GM23338 (cell line): ENCODE results near the gene NCDN. TPM values are rescaled to one million over a fixed set of nuclear protein-coding genes. Genes with fewer than 3 reads are reported as not detected.

Source experiments
- ATAC-seq: fragments of 200-7000 bp; cut with Tn5 transposase; 3 replicates; pipeline ENCODE4 v1.9.1; 2020
- DNase-seq: peaks from one replicate; pipeline ENCODE4 v3.0.0-alpha.2; 2015; ENCODE audit warnings: low spot score
- H2AFZ ChIP-seq: fragments of 200-600 bp; sonication (generic); 2 replicates; pipeline ENCODE4 v1.8.0; 2016; ENCODE audit warnings: antibody characterized with exemption, mild to moderate bottlenecking, moderate library complexity
- H3F3A ChIP-seq: fragments of 200-600 bp; sonication (generic); replicated peaks from 2 replicates; pipeline ENCODE4 v1.8.0; 2017; ENCODE audit warnings: antibody characterized with exemption, mixed run types, low read depth
- H3K27ac ChIP-seq: fragments of 200-600 bp; sonication (generic); 2 replicates; pipeline ENCODE4 v1.6.1; 2016; ENCODE audit warnings: low read depth
- H3K27me3 ChIP-seq: fragments of 200-600 bp; sonication (generic); 2 replicates; pipeline ENCODE4 v1.8.0; 2016; ENCODE audit warnings: mild to moderate bottlenecking, mixed run types, moderate library complexity; ENCODE audit not compliant: insufficient read depth
- H3K36me3 ChIP-seq: fragments of 200-600 bp; sonication (generic); 2 replicates; pipeline ENCODE4 v1.8.0; 2016; ENCODE audit warnings: mild to moderate bottlenecking; ENCODE audit not compliant: insufficient read depth
- H3K4me1 ChIP-seq: fragments of 200-600 bp; sonication (generic); 2 replicates; pipeline ENCODE4 v1.8.0; 2016; ENCODE audit warnings: mild to moderate bottlenecking, moderate library complexity; ENCODE audit not compliant: insufficient read depth
- H3K4me2 ChIP-seq: fragments of 200-600 bp; sonication (generic); 2 replicates; pipeline ENCODE4 v1.7.1; 2017; ENCODE audit warnings: mixed run types
- H3K4me3 ChIP-seq: fragments of 200-600 bp; sonication (generic); 2 replicates; pipeline ENCODE4 v1.6.1; 2016; ENCODE audit warnings: mixed run types
- H3K79me2 ChIP-seq: fragments of 200-600 bp; sonication (generic); replicated peaks from 2 replicates; pipeline ENCODE4 v1.8.0; 2017; ENCODE audit warnings: mild to moderate bottlenecking; ENCODE audit not compliant: insufficient read depth
- H3K9me2 ChIP-seq: fragments of 200-600 bp; sonication (generic); 2 replicates; pipeline ENCODE4 v1.8.0; 2017; ENCODE audit not compliant: insufficient read depth
- H4K20me1 ChIP-seq: fragments of 200-600 bp; sonication (generic); replicated peaks from 2 replicates; pipeline ENCODE4 v1.8.0; 2017; ENCODE audit warnings: mild to moderate bottlenecking; ENCODE audit not compliant: insufficient read depth
- H3K27ac Mint-ChIP-seq: 2 replicates; pipeline ENCODE4 v1.8.0; 2020; ENCODE audit warnings: inconsistent platforms, mild to moderate bottlenecking, moderate library complexity, mixed read lengths
- H3K27me3 Mint-ChIP-seq: 3 replicates; pipeline ENCODE4 v1.8.0; 2022; ENCODE audit warnings: low read depth, mild to moderate bottlenecking, moderate library complexity, mixed read lengths, inconsistent platforms; ENCODE audit not compliant: insufficient read depth, poor library complexity
- H3K36me3 Mint-ChIP-seq: 3 replicates; pipeline ENCODE4 v1.8.0; 2021; ENCODE audit warnings: low read depth, mild to moderate bottlenecking, inconsistent platforms, moderate library complexity, mixed read lengths
- H3K4me1 Mint-ChIP-seq: 3 replicates; pipeline ENCODE4 v1.8.0; 2020; ENCODE audit warnings: mild to moderate bottlenecking, inconsistent platforms, mixed read lengths
- H3K4me3 Mint-ChIP-seq: 3 replicates; pipeline ENCODE4 v1.8.0; 2021; ENCODE audit warnings: moderate library complexity, mild to moderate bottlenecking, inconsistent platforms, mixed read lengths
- H3K9me3 Mint-ChIP-seq: 3 replicates; pipeline ENCODE4 v1.8.0; 2020; ENCODE audit warnings: moderate library complexity, mild to moderate bottlenecking, inconsistent platforms, mixed read lengths
- CREB1 ChIP-seq: fragments of 250-450 bp; sonication (Bioruptor Pico); IDR thresholded peaks from 2 replicates; pipeline ENCODE4 v1.5.0; 2020; ENCODE audit warnings: low read depth, mild to moderate bottlenecking, moderate library complexity
- CTCF ChIP-seq, 2 experiments: fragments of 200-600 bp in 1 of 2; sonication (generic) in 1 of 2; conservative IDR thresholded peaks; 2 replicates each; pipeline versions ENCODE4 v1.5.1 to v1.6.1; 2016 to 2017; ENCODE audit warnings: antibody characterized with exemption in 2 of 2, low read depth in 2 of 2, mild to moderate bottlenecking in 2 of 2, moderate library complexity in 1 of 2
- EZH2 ChIP-seq: fragments of 200-600 bp; sonication (generic); IDR thresholded peaks from one replicate; pipeline ENCODE4 v1.8.0; 2017; ENCODE audit warnings: antibody characterized with exemption, mild to moderate bottlenecking, low read depth; ENCODE audit not compliant: unreplicated experiment
- EZH2phosphoT487 ChIP-seq: fragments of 200-600 bp; sonication (generic); IDR thresholded peaks from one replicate; pipeline ENCODE4 v1.8.1; 2018; ENCODE audit warnings: antibody characterized with exemption; ENCODE audit not compliant: unreplicated experiment
- JUNB ChIP-seq: IDR thresholded peaks from one replicate; pipeline ENCODE4 v1.6.1; 2016; ENCODE audit warnings: antibody characterized with exemption; ENCODE audit not compliant: unreplicated experiment
- NANOG ChIP-seq: IDR thresholded peaks from 2 replicates; pipeline ENCODE4 v1.6.1; 2016; ENCODE audit warnings: antibody characterized with exemption, borderline replicate concordance
- POLR2AphosphoS5 ChIP-seq: IDR thresholded peaks from 2 replicates; pipeline ENCODE4 v1.6.1; 2016; ENCODE audit warnings: antibody characterized with exemption, low read depth
- REST ChIP-seq: IDR thresholded peaks from one replicate; pipeline ENCODE4 v1.6.1; 2018; ENCODE audit warnings: antibody characterized with exemption; ENCODE audit not compliant: unreplicated experiment
- STAT1 ChIP-seq: IDR thresholded peaks from one replicate; pipeline ENCODE4 v1.6.1; 2016; ENCODE audit warnings: antibody characterized with exemption; ENCODE audit not compliant: unreplicated experiment
- ZNF114 ChIP-seq: fragments of 250-450 bp; sonication (Bioruptor Pico); IDR thresholded peaks from 2 replicates; pipeline ENCODE4 v1.5.0; 2020; ENCODE audit warnings: mild to moderate bottlenecking, moderate library complexity
- ZNF331 ChIP-seq: fragments of 250-450 bp; sonication (Bioruptor Pico); IDR thresholded peaks from 2 replicates; pipeline ENCODE4 v1.5.0; 2020; ENCODE audit warnings: low read depth, mild to moderate bottlenecking, moderate library complexity
- ZNF462 ChIP-seq: fragments of 250-450 bp; sonication (Bioruptor Pico); IDR thresholded peaks from 2 replicates; pipeline ENCODE4 v1.5.0; 2020; ENCODE audit warnings: mild to moderate bottlenecking, moderate library complexity
- polyA plus RNA-seq: library from polyadenylated mRNA; unstranded; fragments of >200 nt; fragmentation: Nextera tagmentation; extraction: Ambion mirVana; gene quantifications from 2 replicates; pipeline ENCODE4 v1.2.1, GENCODE V29; 2016
- total RNA-seq: library from RNA; depleted of rRNA; stranded (reverse); fragments of >200 nt; shearing (Covaris generic); gene quantifications from 2 replicates; pipeline ENCODE4 v1.2.3, GENCODE V29; 2014
- TF ChIP-seq, protein P1 (sequence below): IDR thresholded peaks from 2 replicates; pipeline ENCODE4 v1.6.1; 2016; ENCODE audit warnings: antibody characterized with exemption

The NCDN gene
- total and polyA plus RNA-seq, 2 experiments from 2014 or later, result 13.2 to 44.2 TPM

- H3K4me3 Mint-ChIP-seq, result no peak overlapping the region
- no peaks in the 10 kb centered on the region for H3K27me3 Mint-ChIP-seq
- ATAC-seq (no peak), DNase-seq (no peak)
- Histone ChIP-seq H3K4me2 (no peak overlapping the region), H4K20me1 (peaks cover 37% of the 10 kb centered on the region), H3K36me3 (peaks cover 43% of the 10 kb centered on the region), H3K9me2 (no peaks in the 10 kb centered on the region), H3K79me2 (peaks cover 25% of the 10 kb centered on the region), H3K27ac (no peak overlapping the region), H3F3A (peaks cover 8% of the 10 kb centered on the region; the same call in 1 of the 2 replicates), H3K4me3 (no peak overlapping the region), H2AFZ (no peak overlapping the region), H3K4me1 (no peaks in the 10 kb centered on the region), H3K27me3 (no peaks in the 10 kb centered on the region)
- peaks cover 62% of the 10 kb centered on the region for H3K36me3 Mint-ChIP-seq
- H3K27ac Mint-ChIP-seq, result no peak overlapping the region
- H3K4me1 Mint-ChIP-seq, result 0 out of 3 replicates have a peak, but pooled peaks cover 7% of the 10 kb centered on the region
- no peaks in the 10 kb centered on the region for H3K9me3 Mint-ChIP-seq
- TF ChIP-seq CTCF (conservative IDR thresholded peaks at IDR 0.05; ENCODE audit: low read depth in 2 of 2) (no peak), ZNF462 (CRISPR knock-in tag) (no peak), EZH2 (no peak), NANOG (no peak), ZNF331 (CRISPR knock-in tag) (no peak), ZNF114 (CRISPR knock-in tag) (no peak), REST (no peak), POLR2AphosphoS5 (no peak), JUNB (no peak), STAT1 (no peak), CREB1 (CRISPR knock-in tag) (no peak), EZH2phosphoT487 (no peak)
- TF ChIP-seq, protein P1, sequence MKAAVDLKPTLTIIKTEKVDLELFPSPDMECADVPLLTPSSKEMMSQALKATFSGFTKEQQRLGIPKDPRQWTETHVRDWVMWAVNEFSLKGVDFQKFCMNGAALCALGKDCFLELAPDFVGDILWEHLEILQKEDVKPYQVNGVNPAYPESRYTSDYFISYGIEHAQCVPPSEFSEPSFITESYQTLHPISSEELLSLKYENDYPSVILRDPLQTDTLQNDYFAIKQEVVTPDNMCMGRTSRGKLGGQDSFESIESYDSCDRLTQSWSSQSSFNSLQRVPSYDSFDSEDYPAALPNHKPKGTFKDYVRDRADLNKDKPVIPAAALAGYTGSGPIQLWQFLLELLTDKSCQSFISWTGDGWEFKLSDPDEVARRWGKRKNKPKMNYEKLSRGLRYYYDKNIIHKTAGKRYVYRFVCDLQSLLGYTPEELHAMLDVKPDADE, result no peak
Measured at GRCh38 chr1:35603941-35604340, 46.3 kb downstream of the NCDN start.
